Measurements from ENCODE around the gene STRBP. TPM values are rescaled to one million over a fixed set of nuclear protein-coding genes. Genes with fewer than 3 reads are reported as not detected.
A peak's percentile ranks its signal among the peaks of the same experiment; 100 is the strongest.

Gene STRBP
- total RNA-seq, 2 donors from 2014 or later: 20.1 to 24.5 TPM

GRCh38 chr9:123119566-123119965 is 148.8 kb downstream of the STRBP start:
- Histone ChIP-seq H3K4me1 (replicated peaks) (no peaks in the 10 kb centered on the region), H3K36me3 (no peaks in the 10 kb centered on the region), H3K27ac (no peak overlapping the region), H3K9me3 (no peaks in the 10 kb centered on the region), H3K4me3 (no peak overlapping the region), H3K27me3 (replicated peaks; ENCODE audit: insufficient read depth) (no peaks in the 10 kb centered on the region)
- intact Hi-C loops (cut with DNase I): no loop called here
- 75% methylated on average over 7 of the region's 7 CpGs for WGBS
- TF ChIP-seq POLR2A (IDR thresholded peaks at IDR 0.05) (no peak), POLR2AphosphoS5 (IDR thresholded peaks at IDR 0.05) (no peak)
- TF ChIP-seq, protein P1, sequence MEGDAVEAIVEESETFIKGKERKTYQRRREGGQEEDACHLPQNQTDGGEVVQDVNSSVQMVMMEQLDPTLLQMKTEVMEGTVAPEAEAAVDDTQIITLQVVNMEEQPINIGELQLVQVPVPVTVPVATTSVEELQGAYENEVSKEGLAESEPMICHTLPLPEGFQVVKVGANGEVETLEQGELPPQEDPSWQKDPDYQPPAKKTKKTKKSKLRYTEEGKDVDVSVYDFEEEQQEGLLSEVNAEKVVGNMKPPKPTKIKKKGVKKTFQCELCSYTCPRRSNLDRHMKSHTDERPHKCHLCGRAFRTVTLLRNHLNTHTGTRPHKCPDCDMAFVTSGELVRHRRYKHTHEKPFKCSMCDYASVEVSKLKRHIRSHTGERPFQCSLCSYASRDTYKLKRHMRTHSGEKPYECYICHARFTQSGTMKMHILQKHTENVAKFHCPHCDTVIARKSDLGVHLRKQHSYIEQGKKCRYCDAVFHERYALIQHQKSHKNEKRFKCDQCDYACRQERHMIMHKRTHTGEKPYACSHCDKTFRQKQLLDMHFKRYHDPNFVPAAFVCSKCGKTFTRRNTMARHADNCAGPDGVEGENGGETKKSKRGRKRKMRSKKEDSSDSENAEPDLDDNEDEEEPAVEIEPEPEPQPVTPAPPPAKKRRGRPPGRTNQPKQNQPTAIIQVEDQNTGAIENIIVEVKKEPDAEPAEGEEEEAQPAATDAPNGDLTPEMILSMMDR (IDR thresholded peaks at IDR 0.05): no peak
- no peak for DNase-seq (ENCODE audit: low spot score)

GRCh38 chr9:123116036-123116435 is 152.3 kb downstream of the STRBP start:
- Histone ChIP-seq H3K36me3 (no peaks in the 10 kb centered on the region), H3K4me3 (no peak overlapping the region), H3K27me3 (replicated peaks; ENCODE audit: insufficient read depth) (no peaks in the 10 kb centered on the region), H3K9me3 (no peaks in the 10 kb centered on the region), H3K27ac (no peak overlapping the region), H3K4me1 (replicated peaks) (no peaks in the 10 kb centered on the region)
- TF ChIP-seq POLR2A (IDR thresholded peaks at IDR 0.05) (no peak), POLR2AphosphoS5 (IDR thresholded peaks at IDR 0.05) (no peak)
- TF ChIP-seq, protein P1 (IDR thresholded peaks at IDR 0.05): no peak
- DNase-seq (ENCODE audit: low spot score): no peak
- WGBS: 81% methylated on average over 6 of the region's 6 CpGs
- intact Hi-C loops (cut with DNase I): no loop called here

- intact Hi-C loops (cut with DNase I): no loop called here
- H3K27me3 ChIP-seq (replicated peaks; ENCODE audit: insufficient read depth): no peaks in the 10 kb centered on the region
- peak overlapping the region in 1 of 2 donors; percentile 5 for H3K27ac ChIP-seq
- H3K36me3 ChIP-seq: no peaks in the 10 kb centered on the region
- TF ChIP-seq POLR2AphosphoS5 (IDR thresholded peaks at IDR 0.05): peak; percentile 59
- TF ChIP-seq, protein P1 (IDR thresholded peaks at IDR 0.05): no peak
- 48% methylated on average over 16 of the region's 16 CpGs for WGBS
- no peaks in the 10 kb centered on the region for H3K4me1 ChIP-seq (replicated peaks)
- no peak overlapping the region for H3K4me3 ChIP-seq
- no peaks in the 10 kb centered on the region for H3K9me3 ChIP-seq
- DNase-seq (ENCODE audit: low spot score): peak; percentile 73
These were observed 153.1 kb downstream of the STRBP start for GRCh38 chr9:123115146-123115913.

DNA sequence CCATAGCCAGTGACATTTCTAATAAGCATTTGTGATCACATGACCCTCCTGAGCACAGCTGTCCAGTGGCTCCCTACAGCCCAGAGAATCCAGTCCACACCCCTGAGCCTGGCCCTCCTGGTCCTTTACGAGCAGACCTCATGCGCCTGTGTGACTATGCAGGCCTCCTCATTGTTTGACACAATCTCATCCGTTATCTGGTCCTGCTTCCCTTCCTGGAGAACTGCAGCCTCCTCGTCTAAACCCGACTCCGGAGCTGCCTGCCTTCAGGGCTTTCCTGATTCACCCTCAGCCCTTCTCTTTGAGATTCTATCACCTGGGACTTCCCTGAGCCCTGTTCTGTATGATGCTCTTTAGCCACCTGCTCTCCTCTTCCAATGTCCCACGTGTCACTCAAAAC is 155.2 kb downstream of the STRBP start:
- no peak for DNase-seq (ENCODE audit: low spot score)
- no peaks in the 10 kb centered on the region for H3K9me3 ChIP-seq
- no peaks in the 10 kb centered on the region for H3K36me3 ChIP-seq
- no peak for TF ChIP-seq POLR2AphosphoS5 (IDR thresholded peaks at IDR 0.05)
- no peak for TF ChIP-seq POLR2A (IDR thresholded peaks at IDR 0.05)
- TF ChIP-seq, protein P1 (IDR thresholded peaks at IDR 0.05): no peak
- H3K27me3 ChIP-seq (replicated peaks; ENCODE audit: insufficient read depth): no peaks in the 10 kb centered on the region
- no peak overlapping the region for H3K27ac ChIP-seq
- no peaks in the 10 kb centered on the region for H3K4me1 ChIP-seq (replicated peaks)
- H3K4me3 ChIP-seq: no peak overlapping the region
- WGBS: 85% methylated on average over 7 of the region's 7 CpGs
- intact Hi-C loops (cut with DNase I): no loop called here

Measured in prostate gland (tissue), 2 donors.